AG09309 (cell line): ENCODE measurements around the gene PEX10.

Experiments
- DNase-seq: peaks from one replicate; pipeline ENCODE4 v3.0.0-alpha.2; 2010; ENCODE audit warnings: low read depth
- H3K4me3 ChIP-seq: 2 replicates; pipeline ENCODE4 v1.5.1; 2011; ENCODE audit warnings: mild to moderate bottlenecking, low read depth, low read length, moderate library complexity; ENCODE audit not compliant: control insufficient read depth
- TF ChIP-seq, protein P1 (sequence below): IDR thresholded peaks from 2 replicates; pipeline ENCODE4 v1.5.1; 2011; ENCODE audit warnings: mild to moderate bottlenecking, low read depth, low read length, inconsistent platforms; ENCODE audit not compliant: insufficient read depth, control insufficient read depth; ENCODE audit errors: missing control alignments

The PEX10 gene

DNA sequence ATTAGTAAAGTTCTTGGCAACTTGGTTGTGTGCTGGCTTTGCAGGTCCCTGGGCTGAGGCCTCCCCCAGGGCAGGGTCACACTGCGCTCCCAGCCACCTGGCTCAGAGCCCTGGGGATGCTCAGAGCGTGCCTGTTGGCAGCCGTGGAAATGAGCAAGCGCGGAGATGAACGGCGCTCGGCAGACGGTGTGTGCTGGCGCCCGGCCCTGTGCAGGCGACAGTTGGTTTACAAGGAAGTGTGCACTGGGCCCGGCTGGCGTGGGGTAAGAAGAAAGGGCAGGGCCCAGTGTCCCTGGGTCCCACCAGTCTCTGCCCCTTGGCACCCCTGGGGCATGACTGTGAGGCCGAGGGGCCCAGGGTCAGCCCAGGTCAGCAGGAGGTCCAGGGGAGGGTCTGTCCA, 25.7 kb upstream of the PEX10 start:
- TF ChIP-seq, protein P1, sequence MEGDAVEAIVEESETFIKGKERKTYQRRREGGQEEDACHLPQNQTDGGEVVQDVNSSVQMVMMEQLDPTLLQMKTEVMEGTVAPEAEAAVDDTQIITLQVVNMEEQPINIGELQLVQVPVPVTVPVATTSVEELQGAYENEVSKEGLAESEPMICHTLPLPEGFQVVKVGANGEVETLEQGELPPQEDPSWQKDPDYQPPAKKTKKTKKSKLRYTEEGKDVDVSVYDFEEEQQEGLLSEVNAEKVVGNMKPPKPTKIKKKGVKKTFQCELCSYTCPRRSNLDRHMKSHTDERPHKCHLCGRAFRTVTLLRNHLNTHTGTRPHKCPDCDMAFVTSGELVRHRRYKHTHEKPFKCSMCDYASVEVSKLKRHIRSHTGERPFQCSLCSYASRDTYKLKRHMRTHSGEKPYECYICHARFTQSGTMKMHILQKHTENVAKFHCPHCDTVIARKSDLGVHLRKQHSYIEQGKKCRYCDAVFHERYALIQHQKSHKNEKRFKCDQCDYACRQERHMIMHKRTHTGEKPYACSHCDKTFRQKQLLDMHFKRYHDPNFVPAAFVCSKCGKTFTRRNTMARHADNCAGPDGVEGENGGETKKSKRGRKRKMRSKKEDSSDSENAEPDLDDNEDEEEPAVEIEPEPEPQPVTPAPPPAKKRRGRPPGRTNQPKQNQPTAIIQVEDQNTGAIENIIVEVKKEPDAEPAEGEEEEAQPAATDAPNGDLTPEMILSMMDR, result no peak
- no peak overlapping the region for H3K4me3 ChIP-seq
- DNase-seq, result no peak

DNA sequence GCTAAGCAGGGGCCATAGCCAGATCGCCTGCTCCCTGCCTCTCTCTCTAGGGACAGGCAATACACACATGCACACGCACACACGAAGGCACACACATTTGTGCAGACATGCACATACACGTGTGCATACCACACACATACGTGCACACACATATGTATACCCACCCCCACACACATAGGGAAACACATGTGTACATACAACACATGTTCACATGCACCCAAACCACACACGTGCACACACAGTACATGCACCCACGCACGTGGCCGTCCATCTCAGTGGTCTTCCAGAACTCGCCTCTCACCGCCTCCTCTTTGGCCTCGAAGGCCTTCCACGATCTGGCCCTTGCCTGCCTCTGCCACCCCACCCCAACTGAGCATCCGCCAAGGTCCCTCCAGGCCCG, 25.3 kb upstream of the PEX10 start:
- TF ChIP-seq, protein P1, result no peak
- H3K4me3 ChIP-seq, result no peak overlapping the region
- DNase-seq, result no peak

- TF ChIP-seq, protein P1, result no peak
- no peak for DNase-seq
- H3K4me3 ChIP-seq, result no peak overlapping the region
These were observed 24.5 kb upstream of the PEX10 start for GRCh38 chr1:2436876-2437275.

- no peak for DNase-seq
- no peak overlapping the region for H3K4me3 ChIP-seq
- TF ChIP-seq, protein P1, result no peak
These were observed 23.5 kb upstream of the PEX10 start for GRCh38 chr1:2435746-2436355.

GRCh38 chr1:2435091-2435490, 22.7 kb upstream of the PEX10 start:
- TF ChIP-seq, protein P1, result no peak
- no peak for DNase-seq
- no peak overlapping the region for H3K4me3 ChIP-seq

DNA sequence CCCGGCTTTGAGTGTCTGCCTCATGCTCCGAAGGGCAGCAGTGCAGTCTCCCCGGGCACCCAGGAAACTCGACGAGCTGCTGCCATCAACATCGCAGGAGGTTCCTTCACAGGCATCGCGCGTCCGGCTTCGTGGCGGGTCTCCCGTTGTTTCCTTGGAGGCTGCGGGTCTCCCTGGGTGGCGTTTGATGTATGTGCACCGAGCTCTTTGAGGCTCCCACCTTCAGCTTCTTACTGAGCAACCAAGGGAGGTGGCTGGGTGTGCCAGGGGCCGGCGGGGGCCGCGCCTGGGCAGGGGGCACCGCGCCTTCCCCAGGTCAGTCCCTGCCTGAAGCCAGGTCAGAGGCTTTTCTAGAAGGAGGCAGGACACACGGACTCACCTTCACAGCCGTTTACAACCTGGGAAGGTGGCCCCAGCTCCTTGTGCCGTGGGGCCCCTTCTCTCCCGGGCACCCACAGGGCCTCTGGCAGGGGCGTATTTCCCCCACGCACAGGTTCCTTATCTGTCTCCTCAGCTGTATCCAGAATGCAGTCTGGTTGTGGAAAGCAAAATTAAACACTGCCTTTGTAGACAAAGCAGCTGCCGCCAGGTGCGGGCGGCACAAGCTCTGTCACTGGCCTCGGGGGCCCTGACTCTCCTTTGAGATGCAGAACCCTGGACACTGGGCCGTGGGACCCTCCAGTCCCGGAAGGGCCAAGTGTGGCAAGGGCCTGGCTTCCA, 21.7 kb upstream of the PEX10 start:
- no peak for DNase-seq
- TF ChIP-seq, protein P1, result no peak
- no peak overlapping the region for H3K4me3 ChIP-seq

DNA sequence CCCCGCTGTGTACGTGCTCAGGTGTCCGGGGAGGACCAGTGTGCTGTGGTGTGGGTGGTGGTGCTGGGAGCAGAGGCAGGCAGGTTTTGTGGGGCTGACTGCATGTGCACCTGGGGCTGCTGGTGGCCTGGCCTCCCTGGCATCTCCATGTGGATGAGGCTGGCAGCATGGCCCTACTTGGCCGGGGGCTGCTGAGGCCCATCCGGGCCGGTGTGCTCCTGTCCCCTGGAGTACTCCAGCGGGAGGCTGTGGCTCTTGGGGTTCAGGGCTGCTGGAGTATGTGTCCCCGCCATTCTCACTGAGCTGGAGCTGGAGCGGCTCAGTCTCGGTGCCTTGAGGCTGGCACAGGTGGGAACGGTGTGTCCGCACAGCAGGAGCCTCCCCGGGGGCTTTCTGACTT, 20.8 kb upstream of the PEX10 start:
- no peak for DNase-seq
- H3K4me3 ChIP-seq, result no peak overlapping the region
- TF ChIP-seq, protein P1, result no peak
